Measurements from ENCODE around the gene IFNA4.

DNA sequence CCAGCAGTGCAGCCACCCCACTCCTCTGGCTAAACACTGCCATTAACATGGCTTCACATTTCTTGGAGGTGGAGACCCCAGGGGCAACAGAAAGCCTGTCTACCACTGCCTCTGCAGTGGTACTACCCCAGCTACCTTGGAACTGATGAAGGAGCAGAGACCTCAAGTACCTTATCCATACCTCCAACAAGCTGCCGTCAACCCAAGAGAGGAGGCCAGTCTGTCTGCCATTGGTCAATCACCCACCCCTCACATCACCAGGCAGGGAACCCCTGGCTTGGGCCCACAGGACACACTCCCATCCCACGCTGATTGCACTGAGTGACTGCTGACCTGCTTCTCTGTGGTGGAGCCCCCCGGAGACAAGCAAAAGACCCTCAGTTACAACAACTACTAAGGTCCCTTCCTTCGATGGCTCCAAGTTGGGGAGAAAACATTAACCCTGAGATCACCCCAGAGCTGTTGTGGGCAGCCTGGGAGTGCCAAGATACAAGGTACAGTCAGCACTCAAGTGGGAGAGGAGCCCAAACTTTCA lies 46.8 kb upstream of the IFNA4 start:
- TF ChIP-seq, protein P1, sequence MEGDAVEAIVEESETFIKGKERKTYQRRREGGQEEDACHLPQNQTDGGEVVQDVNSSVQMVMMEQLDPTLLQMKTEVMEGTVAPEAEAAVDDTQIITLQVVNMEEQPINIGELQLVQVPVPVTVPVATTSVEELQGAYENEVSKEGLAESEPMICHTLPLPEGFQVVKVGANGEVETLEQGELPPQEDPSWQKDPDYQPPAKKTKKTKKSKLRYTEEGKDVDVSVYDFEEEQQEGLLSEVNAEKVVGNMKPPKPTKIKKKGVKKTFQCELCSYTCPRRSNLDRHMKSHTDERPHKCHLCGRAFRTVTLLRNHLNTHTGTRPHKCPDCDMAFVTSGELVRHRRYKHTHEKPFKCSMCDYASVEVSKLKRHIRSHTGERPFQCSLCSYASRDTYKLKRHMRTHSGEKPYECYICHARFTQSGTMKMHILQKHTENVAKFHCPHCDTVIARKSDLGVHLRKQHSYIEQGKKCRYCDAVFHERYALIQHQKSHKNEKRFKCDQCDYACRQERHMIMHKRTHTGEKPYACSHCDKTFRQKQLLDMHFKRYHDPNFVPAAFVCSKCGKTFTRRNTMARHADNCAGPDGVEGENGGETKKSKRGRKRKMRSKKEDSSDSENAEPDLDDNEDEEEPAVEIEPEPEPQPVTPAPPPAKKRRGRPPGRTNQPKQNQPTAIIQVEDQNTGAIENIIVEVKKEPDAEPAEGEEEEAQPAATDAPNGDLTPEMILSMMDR (IDR thresholded peaks at IDR 0.05; ENCODE audit: low read depth, low read length), result no peak
- TF ChIP-seq POLR2A (IDR thresholded peaks at IDR 0.05; ENCODE audit: extremely low read depth, insufficient read length), result no peak
- TF ChIP-seq, protein P2, sequence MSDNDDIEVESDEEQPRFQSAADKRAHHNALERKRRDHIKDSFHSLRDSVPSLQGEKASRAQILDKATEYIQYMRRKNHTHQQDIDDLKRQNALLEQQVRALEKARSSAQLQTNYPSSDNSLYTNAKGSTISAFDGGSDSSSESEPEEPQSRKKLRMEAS (IDR thresholded peaks at IDR 0.05; ENCODE audit: low read depth, low read length), result no peak
- no peak for TF ChIP-seq MYC (IDR thresholded peaks at IDR 0.05; ENCODE audit: low read depth, low read length)

Data from NB4 (cell line).